PC-3 (cell line): ENCODE results near the gene SRRM2. TPM values are rescaled to one million over a fixed set of nuclear protein-coding genes. Genes with fewer than 3 reads are reported as not detected.
A peak's percentile ranks its signal among the peaks of the same experiment; 100 is the strongest.

Experiments
- ATAC-seq: fragments of 200-7000 bp; cut with Tn5 transposase; 2 replicates; pipeline ENCODE4 v1.9.1; 2020; ENCODE audit warnings: mild to moderate bottlenecking, moderate library complexity
- BruUV-seq: library from RNA; stranded (reverse); fragments of 400-500 nt; replicated peaks from 2 replicates; lab custom pipeline; 2021; lab: Mats Ljungman, UMichigan
- CTCF ChIA-PET: fragments of 300-600 bp; sonication (Branson Sonifier 250); formaldehyde crosslinking; loops from one replicate; lab custom pipeline; 2022; ENCODE audit warnings: antibody characterized with exemption; lab: Charles Lee
- POLR2A ChIA-PET: fragments of 300-600 bp; sonication (Branson Sonifier 250); formaldehyde crosslinking; loops from one replicate; lab custom pipeline; 2022; ENCODE audit warnings: antibody characterized with exemption; ENCODE audit not compliant: unreplicated experiment; lab: Charles Lee
- DNase-seq: peaks from one replicate; pipeline ENCODE4 v3.0.0-alpha.2; 2015
- H2AFZ ChIP-seq: fragments of 300-600 bp; sonication (generic); 2 replicates; pipeline ENCODE4 v1.6.0; 2016; ENCODE audit warnings: antibody characterized with exemption, low read length
- H3F3A ChIP-seq: fragments of 300-600 bp; sonication (generic); one replicate; pipeline ENCODE4 v1.6.0; 2017; ENCODE audit warnings: antibody characterized with exemption, low read length, control low read depth, mild to moderate bottlenecking; ENCODE audit not compliant: unreplicated experiment
- H3K27ac ChIP-seq: fragments of 300-600 bp; sonication (generic); 2 replicates; pipeline ENCODE4 v1.5.1; 2016; ENCODE audit warnings: mild to moderate bottlenecking, low read length
- H3K27me3 ChIP-seq: fragments of 300-600 bp; sonication (generic); 2 replicates; pipeline ENCODE4 v1.6.1; 2016; ENCODE audit warnings: low read length, mixed read lengths
- H3K36me3 ChIP-seq: fragments of 300-600 bp; sonication (generic); 2 replicates; pipeline ENCODE4 v1.6.1; 2016; ENCODE audit warnings: low read depth, mixed run types, low read length, mixed read lengths
- H3K4me1 ChIP-seq: fragments of 300-600 bp; sonication (generic); 2 replicates; pipeline ENCODE4 v1.5.1; 2016; ENCODE audit warnings: low read length; ENCODE audit not compliant: insufficient read depth
- H3K4me2 ChIP-seq: fragments of 300-600 bp; sonication (generic); 2 replicates; pipeline ENCODE4 v1.6.0; 2016; ENCODE audit warnings: low read length
- H3K4me3 ChIP-seq: fragments of 300-600 bp; sonication (generic); 2 replicates; pipeline ENCODE4 v1.5.1; 2016; ENCODE audit warnings: mild to moderate bottlenecking, low read length, mixed read lengths
- H3K79me2 ChIP-seq: fragments of 300-600 bp; sonication (generic); 2 replicates; pipeline ENCODE4 v1.6.1; 2017; ENCODE audit warnings: low read length, mixed read lengths
- H3K9ac ChIP-seq: fragments of 300-600 bp; sonication (generic); 2 replicates; pipeline ENCODE4 v1.6.0; 2016; ENCODE audit warnings: mild to moderate bottlenecking, low read length
- H3K9me2 ChIP-seq: fragments of 300-600 bp; sonication (generic); replicated peaks from 2 replicates; pipeline ENCODE4 v1.6.1; 2016; ENCODE audit warnings: mixed run types, low read length, mixed read lengths
- H3K9me3 ChIP-seq: fragments of 300-600 bp; sonication (generic); 2 replicates; pipeline ENCODE4 v1.6.1; 2016; ENCODE audit warnings: low read length, mixed read lengths
- H4K20me1 ChIP-seq: fragments of 300-600 bp; sonication (generic); 2 replicates; pipeline ENCODE4 v1.6.1; 2016; ENCODE audit warnings: low read length, mixed read lengths
- EZH2 ChIP-seq: fragments of 300-600 bp; sonication (generic); IDR thresholded peaks from one replicate; pipeline ENCODE4 v1.6.1; 2017; ENCODE audit warnings: antibody characterized with exemption, mild to moderate bottlenecking, low read length; ENCODE audit not compliant: unreplicated experiment
- EZH2phosphoT487 ChIP-seq: fragments of 300-600 bp; sonication (generic); IDR thresholded peaks from 2 replicates; pipeline ENCODE4 v1.6.1; 2018; ENCODE audit warnings: mild to moderate bottlenecking, antibody characterized with exemption, low read length, borderline replicate concordance
- intact Hi-C: fragments of 100-400 bp; cut with micrococcal nuclease; formaldehyde crosslinking; loops from 2 replicates; pipeline ENCODE4 v1.9.0; 2023
- total RNA-seq: library from RNA; depleted of rRNA; stranded (reverse); fragments of >200 nt; gene quantifications from 2 replicates; pipeline ENCODE4 v1.2.3, GENCODE V29; 2014
- TF ChIP-seq, protein P1 (sequence below): fragments of 300-600 bp; sonication (generic); conservative IDR thresholded peaks from 2 replicates; pipeline ENCODE4 v1.5.1; 2017; ENCODE audit warnings: antibody characterized with exemption, low read depth, mild to moderate bottlenecking, low read length

SRRM2 gene
- total RNA-seq, 1 experiment from 2014 or later, result 72.6 TPM

- Histone ChIP-seq H3K4me3 (no peak overlapping the region), H3K4me1 (no peaks in the 10 kb centered on the region), H3K9me3 (no peaks in the 10 kb centered on the region), H3K9me2 (no peaks in the 10 kb centered on the region), H3K9ac (no peak overlapping the region), H3F3A (no peaks in the 10 kb centered on the region), H3K27ac (no peak overlapping the region), H4K20me1 (no peaks in the 10 kb centered on the region), H2AFZ (no peak overlapping the region), H3K4me2 (no peak overlapping the region), H3K27me3 (no peaks in the 10 kb centered on the region), H3K36me3 (no peaks in the 10 kb centered on the region; the same call in 1 of the 2 replicates), H3K79me2 (no peaks in the 10 kb centered on the region)
- no peak for TF ChIP-seq EZH2phosphoT487
- TF ChIP-seq EZH2, result no peak
- TF ChIP-seq, protein P1, sequence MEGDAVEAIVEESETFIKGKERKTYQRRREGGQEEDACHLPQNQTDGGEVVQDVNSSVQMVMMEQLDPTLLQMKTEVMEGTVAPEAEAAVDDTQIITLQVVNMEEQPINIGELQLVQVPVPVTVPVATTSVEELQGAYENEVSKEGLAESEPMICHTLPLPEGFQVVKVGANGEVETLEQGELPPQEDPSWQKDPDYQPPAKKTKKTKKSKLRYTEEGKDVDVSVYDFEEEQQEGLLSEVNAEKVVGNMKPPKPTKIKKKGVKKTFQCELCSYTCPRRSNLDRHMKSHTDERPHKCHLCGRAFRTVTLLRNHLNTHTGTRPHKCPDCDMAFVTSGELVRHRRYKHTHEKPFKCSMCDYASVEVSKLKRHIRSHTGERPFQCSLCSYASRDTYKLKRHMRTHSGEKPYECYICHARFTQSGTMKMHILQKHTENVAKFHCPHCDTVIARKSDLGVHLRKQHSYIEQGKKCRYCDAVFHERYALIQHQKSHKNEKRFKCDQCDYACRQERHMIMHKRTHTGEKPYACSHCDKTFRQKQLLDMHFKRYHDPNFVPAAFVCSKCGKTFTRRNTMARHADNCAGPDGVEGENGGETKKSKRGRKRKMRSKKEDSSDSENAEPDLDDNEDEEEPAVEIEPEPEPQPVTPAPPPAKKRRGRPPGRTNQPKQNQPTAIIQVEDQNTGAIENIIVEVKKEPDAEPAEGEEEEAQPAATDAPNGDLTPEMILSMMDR, result no peak
- ATAC-seq (no peak), DNase-seq (no peak)
- intact Hi-C loops, result no loop called here
- POLR2A ChIA-PET, result no interaction called here
- TSS peak; percentile 10 for BruUV-seq
- CTCF ChIA-PET, result no interaction called here
These were observed 44.8 kb upstream of the SRRM2 start for GRCh38 chr16:2707368-2708289.

DNA sequence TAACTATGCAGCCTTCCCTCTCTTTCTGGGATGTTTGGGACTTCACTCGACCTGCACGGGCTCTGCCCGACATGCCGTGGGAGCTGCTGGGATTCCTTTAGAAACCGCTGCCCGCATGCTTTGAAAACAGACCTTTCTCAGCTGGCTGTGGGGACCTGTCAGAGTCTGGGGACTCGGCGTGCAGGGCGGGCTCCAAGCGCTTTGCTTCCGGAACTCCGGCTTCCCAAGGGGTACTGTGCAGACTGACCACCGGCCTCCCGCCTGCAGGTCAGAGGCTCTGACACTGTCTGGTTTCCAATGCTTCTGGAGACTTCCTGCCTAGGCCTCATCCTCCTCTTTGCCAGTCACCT, 44.2 kb upstream of the SRRM2 start:
- DNase-seq, result no peak
- CTCF ChIA-PET, result no interaction called here
- H3K27me3 ChIP-seq, result no peaks in the 10 kb centered on the region

More for the DNA sequence above, 44.2 kb upstream of the SRRM2 start:
- H3K9me3 ChIP-seq, result no peaks in the 10 kb centered on the region
- TF ChIP-seq EZH2 (no peak), EZH2phosphoT487 (no peak)
- TF ChIP-seq, protein P1, result no peak
- no peaks in the 10 kb centered on the region for H3F3A ChIP-seq
- no peaks in the 10 kb centered on the region for H3K4me1 ChIP-seq
- no peaks in the 10 kb centered on the region for H3K79me2 ChIP-seq
- no peak overlapping the region for H2AFZ ChIP-seq
- H3K27ac ChIP-seq, result no peak overlapping the region
- no peaks in the 10 kb centered on the region for H3K9me2 ChIP-seq
- BruUV-seq, result no TSS peak
- POLR2A ChIA-PET, result no interaction called here
- no peaks in the 10 kb centered on the region for H4K20me1 ChIP-seq
- intact Hi-C loops, result no loop called here
- H3K4me2 ChIP-seq, result no peak overlapping the region
- H3K36me3 ChIP-seq, result no peaks in the 10 kb centered on the region
- ATAC-seq, result no peak
- no peak overlapping the region for H3K4me3 ChIP-seq
- H3K9ac ChIP-seq, result no peak overlapping the region
